Psoas muscle (tissue), 8 donors: Measurements from ENCODE around the gene ANXA6. TPM values are rescaled to one million over a fixed set of nuclear protein-coding genes. Genes with fewer than 3 reads are reported as not detected.

Experiments used
- ATAC-seq, 4 donors: fragments of 200-7000 bp; cut with Tn5 transposase; one replicate each; pipeline ENCODE4 v1.9.1; 2020; ENCODE audit warnings: moderate library complexity in 3 of 4, mild to moderate bottlenecking in 2 of 4
- DNase-seq, 2 donors: peaks; one replicate each; pipeline ENCODE4 v3.0.0-alpha.2; 2020
- H3K27ac ChIP-seq: fragments of 200-600 bp; one replicate; pipeline ENCODE4 v1.8.0; 2022
- H3K27me3 ChIP-seq, 3 donors: fragments of 200-600 bp in 1 of 3; one replicate each; pipeline versions ENCODE4 v1.6.1 to v1.8.0; 2013 to 2022; ENCODE audit warnings: low read length in 2 of 3, mild to moderate bottlenecking in 2 of 3, moderate library complexity in 1 of 3; ENCODE audit not compliant: insufficient read depth in 3 of 3
- H3K36me3 ChIP-seq, 2 donors: fragments of 200-600 bp in 1 of 2; one replicate each; pipeline versions ENCODE4 v1.6.1 to v1.8.0; 2013 to 2022; ENCODE audit warnings: low read depth in 1 of 2, mild to moderate bottlenecking in 1 of 2, moderate library complexity in 1 of 2; ENCODE audit not compliant: insufficient read depth in 1 of 2
- H3K4me1 ChIP-seq: fragments of 200-600 bp; one replicate; pipeline ENCODE4 v1.8.0; 2022
- H3K4me3 ChIP-seq: fragments of 200-600 bp; one replicate; pipeline ENCODE4 v1.8.0; 2022; ENCODE audit warnings: mild to moderate bottlenecking
- H3K9me3 ChIP-seq: fragments of 200-600 bp; one replicate; pipeline ENCODE4 v1.8.0; 2022
- WGBS, 3 donors: extraction: QIAGEN DNeasy Blood & Tissue Kit; methylation state at CpG; one replicate each; pipeline versions ENCODE4 v1.1.6 to v1.1.7; 2013; 5-methylcytosine and 5-hydroxymethylcytosine counted together
- intact Hi-C, 2 donors: fragments of 100-400 bp; cut with DNase I; formaldehyde crosslinking; loops; one replicate each; pipeline versions ENCODE4 v1.11.0 to v1.14.2; 2022
- polyA plus RNA-seq, 3 donors: library from polyadenylated mRNA; stranded (reverse); fragments of 200-250 nt; gene quantifications; one replicate each; pipeline ENCODE4 v1.2.3, GENCODE V29; 2013
- total RNA-seq, 4 donors: library from RNA; stranded (reverse); fragmentation: NEBNext Ultra II Directional in 2 of 4; extraction: Animal tissue kit (Norgen Biotek cat#: 25700) in 2 of 4; gene quantifications; one replicate each; pipeline versions ENCODE4 v1.2.1 to v1.2.4, GENCODE V29; 2021 to 2023
- TF ChIP-seq, protein P1 (sequence below): fragments of 200-600 bp; IDR thresholded peaks from one replicate; pipeline ENCODE4 v1.8.0; 2022; ENCODE audit warnings: antibody characterized with exemption
- donor health status: healthy with polysubstance abuse.
- donor health status: DM: no; HTN: no; CAD: no; lungs with moderate emphysema.
- donor health status: Bipolar disorder and iron deficiency.
- donor health status: healthy.
- donor health status: DM: yes; HTN: yes; CAD: no.
- donor health status: DM: no; HTN: no; CAD: no.
- donor health status: DM: no; HTN: no; CAD: no.
- donor health status: DM: yes; HTN: yes; CAD: no.

Gene ANXA6
- total and polyA plus RNA-seq, 7 donors = 81.4 to 234 (median 133) TPM

DNA sequence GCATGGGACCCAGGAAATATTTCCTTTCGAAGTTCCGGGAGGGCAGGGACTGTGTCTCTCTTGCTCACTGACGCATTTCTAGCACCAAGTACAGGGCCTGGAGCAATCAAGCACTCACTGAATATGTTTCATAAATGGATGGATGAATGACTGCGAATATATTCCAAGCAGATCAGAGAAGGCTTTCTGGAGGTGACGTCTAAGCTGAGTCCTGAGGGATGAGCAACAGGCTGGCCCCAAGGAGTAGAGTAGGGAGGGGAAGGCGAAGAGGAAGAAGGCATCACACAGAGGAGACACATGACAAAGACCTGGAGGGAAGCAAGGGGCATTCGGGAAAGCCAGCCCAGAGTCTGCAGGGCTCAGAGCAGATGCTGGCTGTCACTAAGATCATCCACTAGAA is 13.9 kb downstream of the ANXA6 start:
- H3K27ac ChIP-seq = peak overlapping the region; percentile 94
- no peaks in the 10 kb centered on the region for H3K27me3 ChIP-seq
- ATAC-seq (peak in 1 of 4 donors; percentile 7), DNase-seq (no peak)
- no peak overlapping the region for H3K4me3 ChIP-seq
- H3K4me1 ChIP-seq = peaks cover 87% of the 10 kb centered on the region
- H3K9me3 ChIP-seq = no peaks in the 10 kb centered on the region
- H3K36me3 ChIP-seq = peaks cover 4 to 43% of the 10 kb centered on the region in 2 donors
- WGBS, 3 donors = 76 to 87% (median 85%) methylated on average over 7 of the region's 7 CpGs
- TF ChIP-seq, protein P1, sequence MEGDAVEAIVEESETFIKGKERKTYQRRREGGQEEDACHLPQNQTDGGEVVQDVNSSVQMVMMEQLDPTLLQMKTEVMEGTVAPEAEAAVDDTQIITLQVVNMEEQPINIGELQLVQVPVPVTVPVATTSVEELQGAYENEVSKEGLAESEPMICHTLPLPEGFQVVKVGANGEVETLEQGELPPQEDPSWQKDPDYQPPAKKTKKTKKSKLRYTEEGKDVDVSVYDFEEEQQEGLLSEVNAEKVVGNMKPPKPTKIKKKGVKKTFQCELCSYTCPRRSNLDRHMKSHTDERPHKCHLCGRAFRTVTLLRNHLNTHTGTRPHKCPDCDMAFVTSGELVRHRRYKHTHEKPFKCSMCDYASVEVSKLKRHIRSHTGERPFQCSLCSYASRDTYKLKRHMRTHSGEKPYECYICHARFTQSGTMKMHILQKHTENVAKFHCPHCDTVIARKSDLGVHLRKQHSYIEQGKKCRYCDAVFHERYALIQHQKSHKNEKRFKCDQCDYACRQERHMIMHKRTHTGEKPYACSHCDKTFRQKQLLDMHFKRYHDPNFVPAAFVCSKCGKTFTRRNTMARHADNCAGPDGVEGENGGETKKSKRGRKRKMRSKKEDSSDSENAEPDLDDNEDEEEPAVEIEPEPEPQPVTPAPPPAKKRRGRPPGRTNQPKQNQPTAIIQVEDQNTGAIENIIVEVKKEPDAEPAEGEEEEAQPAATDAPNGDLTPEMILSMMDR = no peak
- intact Hi-C loops = no loop called here

DNA sequence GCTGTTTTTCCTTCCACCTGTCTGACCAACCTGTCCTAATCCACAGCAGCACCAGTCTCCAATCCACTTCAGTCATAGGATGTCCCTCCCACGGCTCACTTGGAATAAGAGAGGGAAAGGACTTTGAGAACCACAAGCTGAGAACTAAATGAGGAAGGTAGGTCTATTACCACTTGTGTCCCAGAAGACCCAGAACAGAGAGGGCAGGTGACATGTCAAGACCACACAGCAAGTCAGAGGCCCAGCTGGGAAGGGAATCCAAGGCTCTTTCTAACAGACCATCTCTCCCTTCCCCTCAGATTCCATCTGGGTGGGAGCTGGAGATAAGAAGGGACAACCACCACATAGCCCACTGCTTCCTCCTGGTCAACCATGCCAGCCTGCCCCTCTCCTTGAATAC is 14.6 kb downstream of the ANXA6 start:
- no peak overlapping the region for H3K4me3 ChIP-seq
- ATAC-seq (no peak), DNase-seq (no peak)
- peaks cover 10 to 50% of the 10 kb centered on the region in 2 donors for H3K36me3 ChIP-seq
- H3K27ac ChIP-seq = peak overlapping the region; percentile 94
- H3K9me3 ChIP-seq = no peaks in the 10 kb centered on the region
- peaks cover 80% of the 10 kb centered on the region for H3K4me1 ChIP-seq
- intact Hi-C loops = no loop called here
- TF ChIP-seq, protein P1 = no peak
- no peaks in the 10 kb centered on the region for H3K27me3 ChIP-seq
- 43 to 55% (median 44%) methylated on average over 1 of the region's 1 CpG for WGBS, 3 donors

DNA sequence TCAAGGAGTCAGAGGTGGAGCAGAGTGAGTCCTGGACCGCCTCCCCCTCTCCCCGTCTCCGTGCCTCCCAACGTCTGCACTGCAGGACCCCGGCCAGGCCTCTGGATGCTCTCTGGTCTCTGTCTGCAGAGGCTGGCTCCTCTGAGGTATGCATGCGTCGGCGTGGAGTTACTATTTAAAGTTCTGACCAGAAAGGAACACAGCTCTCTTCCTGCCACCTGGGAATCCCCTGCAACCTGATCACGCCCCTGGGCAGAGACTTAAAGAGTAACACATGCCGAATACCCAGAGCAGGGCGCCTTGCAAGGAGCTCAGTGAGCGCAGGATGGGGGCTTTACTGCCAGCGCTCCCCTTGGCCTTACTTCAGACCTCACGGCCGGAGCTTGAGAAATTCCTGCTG is 16.0 kb downstream of the ANXA6 start:
- no peaks in the 10 kb centered on the region for H3K9me3 ChIP-seq
- H3K4me3 ChIP-seq = peak overlapping the region; percentile 46
- ATAC-seq (peak; percentile 93 to 97 (median 94)), DNase-seq (peak; percentile 52 to 80)
- peaks cover 66% of the 10 kb centered on the region for H3K4me1 ChIP-seq
- H3K27me3 ChIP-seq = no peaks in the 10 kb centered on the region
- WGBS, 3 donors = 8 to 11% (median 11%) methylated on average over 14 to 15 of the region's 15 CpGs
- TF ChIP-seq, protein P1 = no peak
- intact Hi-C loops = no loop called here
- peak overlapping the region; percentile 94 for H3K27ac ChIP-seq
- H3K36me3 ChIP-seq = peaks cover 11 to 58% of the 10 kb centered on the region in 2 donors

DNA sequence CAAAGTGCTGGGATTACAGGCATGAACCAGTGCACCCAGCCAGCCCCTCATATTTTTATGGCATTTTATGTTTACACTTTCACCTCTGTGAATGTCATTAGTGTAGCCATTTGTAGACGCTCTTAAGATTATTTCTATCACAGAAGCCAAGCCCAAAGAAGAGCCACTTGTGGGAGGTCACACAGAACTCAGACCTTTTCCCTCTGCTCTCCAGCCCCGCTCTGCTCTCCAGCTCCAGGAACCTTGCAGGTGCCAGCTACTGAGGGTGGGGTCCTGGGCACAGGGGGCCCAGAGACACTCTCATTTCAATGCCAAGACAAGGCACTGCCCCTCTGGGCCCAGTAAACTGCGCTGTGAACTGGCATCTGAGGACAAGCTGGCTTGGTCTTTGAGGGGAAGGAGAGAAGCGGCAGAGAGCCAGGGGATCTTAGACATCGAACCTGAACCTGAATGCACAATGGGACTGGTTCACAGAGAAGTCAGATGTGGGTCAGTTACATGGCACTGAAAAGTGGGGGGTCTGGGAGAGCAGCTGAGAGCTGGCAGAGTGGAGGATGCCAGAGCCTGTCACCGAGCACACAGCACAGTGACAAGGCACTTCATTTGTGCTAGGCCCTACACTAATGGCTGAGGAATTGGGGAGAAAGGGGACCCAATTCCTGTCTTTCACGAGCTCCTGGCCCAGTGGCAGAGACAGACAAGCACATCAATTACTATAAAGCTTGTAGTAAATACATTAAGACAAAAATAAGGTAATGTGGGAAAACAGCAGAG is 16.7 kb downstream of the ANXA6 start:
- Histone ChIP-seq H3K4me3 (peak overlapping the region; percentile 46), H3K4me1 (peaks cover 60% of the 10 kb centered on the region), H3K27me3 (no peaks in the 10 kb centered on the region), H3K27ac (peak overlapping the region; percentile 94), H3K9me3 (no peaks in the 10 kb centered on the region), H3K36me3 (peaks cover 11 to 64% of the 10 kb centered on the region in 2 donors)
- intact Hi-C loops = no loop called here
- peak; percentile 34 to 65 (median 60) for ATAC-seq
- TF ChIP-seq, protein P1 = no peak
- WGBS, 3 donors = 24 to 40% (median 29%) methylated on average over 7 of the region's 7 CpGs
- DNase-seq = no peak
